Muscle of leg (tissue), 11 donors: ENCODE data around the gene SYNRG. TPM values are rescaled to one million over a fixed set of nuclear protein-coding genes. Genes with fewer than 3 reads are reported as not detected.

Source experiments
- DNase-seq: peaks from one replicate; pipeline ENCODE4 v3.0.0; 2013
- H3K27ac ChIP-seq: one replicate; pipeline ENCODE4 v1.5.1; 2013; ENCODE audit warnings: mild to moderate bottlenecking, low read length, control low read depth
- H3K27me3 ChIP-seq: one replicate; pipeline ENCODE4 v1.6.1; 2013; ENCODE audit warnings: low read length; ENCODE audit not compliant: control insufficient read depth, insufficient read depth
- H3K36me3 ChIP-seq: one replicate; pipeline ENCODE4 v1.6.1; 2013; ENCODE audit warnings: low read length; ENCODE audit not compliant: control insufficient read depth, insufficient read depth
- H3K4me1 ChIP-seq: one replicate; pipeline ENCODE4 v1.6.1; 2013; ENCODE audit warnings: low read length; ENCODE audit not compliant: control insufficient read depth, insufficient read depth
- H3K4me3 ChIP-seq: one replicate; pipeline ENCODE4 v1.5.1; 2013; ENCODE audit warnings: low read length, control low read depth
- H3K9me3 ChIP-seq: replicated peaks from 2 replicates; pipeline ENCODE4 v1.6.1; 2013; ENCODE audit warnings: low read depth, low read length; ENCODE audit not compliant: control insufficient read depth
- WGBS: methylation state at CpG from one replicate; pipeline ENCODE4 v1.1.5; 2013; ENCODE audit warnings: missing lambda C conversion rate; ENCODE audit not compliant: insufficient coverage; 5-methylcytosine and 5-hydroxymethylcytosine counted together
- polyA plus RNA-seq, 8 donors: library from polyadenylated mRNA; unstranded; fragments of 120-200 nt; gene quantifications; one replicate each; pipeline versions ENCODE4 v1.2.1 to v1.2.3, GENCODE V29; 2013; ENCODE audit warnings: inconsistent platforms in 1 of 8, low replicate concordance in 1 of 8; ENCODE audit not compliant: insufficient read length in 8 of 8, insufficient read depth in 1 of 8
- total RNA-seq: library from RNA; stranded (reverse); fragments of 120-200 nt; gene quantifications from one replicate; pipeline ENCODE4 v1.2.4, GENCODE V29; 2013

Gene SYNRG
- total and polyA plus RNA-seq, 9 donors: 14.5 to 27.2 (median 21.2) TPM

- no peaks in the 10 kb centered on the region for H3K9me3 ChIP-seq
- no peak overlapping the region for H3K4me3 ChIP-seq
- peaks cover 20% of the 10 kb centered on the region for H3K36me3 ChIP-seq
- no peak overlapping the region for H3K27ac ChIP-seq
- DNase-seq: no peak
- WGBS: no CpG with 5 or more reads among the region's 2 CpGs
- H3K4me1 ChIP-seq: peaks cover 7% of the 10 kb centered on the region
- no peaks in the 10 kb centered on the region for H3K27me3 ChIP-seq
Measured at GRCh38 chr17:37480427-37480826, 128.8 kb downstream of the SYNRG start.

- Histone ChIP-seq H3K27ac (no peak overlapping the region), H3K27me3 (no peaks in the 10 kb centered on the region), H3K4me3 (no peak overlapping the region), H3K9me3 (no peaks in the 10 kb centered on the region), H3K4me1 (peaks cover 7% of the 10 kb centered on the region), H3K36me3 (peaks cover 25% of the 10 kb centered on the region)
- DNase-seq: no peak
- WGBS: 100% methylated on average over 1 of the region's 1 CpG
Measured at GRCh38 chr17:37479025-37479424, 130.2 kb downstream of the SYNRG start.

- Histone ChIP-seq H3K36me3 (peaks cover 34% of the 10 kb centered on the region), H3K4me3 (no peak overlapping the region), H3K27ac (no peak overlapping the region), H3K4me1 (peaks cover 6% of the 10 kb centered on the region), H3K27me3 (no peaks in the 10 kb centered on the region), H3K9me3 (no peaks in the 10 kb centered on the region)
- DNase-seq: no peak
- 75% methylated on average over 1 of the region's 2 CpGs for WGBS
Measured at GRCh38 chr17:37478187-37478586, 131.0 kb downstream of the SYNRG start.

- Histone ChIP-seq H3K9me3 (no peaks in the 10 kb centered on the region), H3K36me3 (peaks cover 36% of the 10 kb centered on the region), H3K4me3 (no peak overlapping the region), H3K27me3 (no peaks in the 10 kb centered on the region), H3K27ac (no peak overlapping the region), H3K4me1 (peaks cover 3% of the 10 kb centered on the region)
- WGBS: no CpG with 5 or more reads among the region's 4 CpGs
- no peak for DNase-seq
Measured at GRCh38 chr17:37476431-37477120, 132.6 kb downstream of the SYNRG start.

GRCh38 chr17:37475731-37476420, 133.3 kb downstream of the SYNRG start:
- no CpG with 5 or more reads among the region's 1 CpG for WGBS
- H3K27ac ChIP-seq: no peak overlapping the region
- H3K36me3 ChIP-seq: peaks cover 38% of the 10 kb centered on the region
- peaks cover 3% of the 10 kb centered on the region for H3K4me1 ChIP-seq
- no peaks in the 10 kb centered on the region for H3K27me3 ChIP-seq
- H3K9me3 ChIP-seq: no peaks in the 10 kb centered on the region
- H3K4me3 ChIP-seq: no peak overlapping the region
- no peak for DNase-seq

- H3K27ac ChIP-seq: no peak overlapping the region
- DNase-seq: no peak
- no peaks in the 10 kb centered on the region for H3K4me1 ChIP-seq
- peaks cover 42% of the 10 kb centered on the region for H3K36me3 ChIP-seq
- H3K4me3 ChIP-seq: no peak overlapping the region
- no CpG with 5 or more reads among the region's 7 CpGs for WGBS
- no peaks in the 10 kb centered on the region for H3K27me3 ChIP-seq
- H3K9me3 ChIP-seq: no peaks in the 10 kb centered on the region
Measured at GRCh38 chr17:37470181-37470580, 139.0 kb downstream of the SYNRG start.

GRCh38 chr17:37466471-37466870, 142.7 kb downstream of the SYNRG start:
- Histone ChIP-seq H3K4me3 (no peak overlapping the region), H3K9me3 (no peaks in the 10 kb centered on the region), H3K27ac (no peak overlapping the region), H3K36me3 (peaks cover 34% of the 10 kb centered on the region), H3K4me1 (no peaks in the 10 kb centered on the region), H3K27me3 (no peaks in the 10 kb centered on the region)
- no CpG with 5 or more reads among the region's 1 CpG for WGBS
- no peak for DNase-seq

GRCh38 chr17:37465069-37465616, 144.1 kb downstream of the SYNRG start:
- Histone ChIP-seq H3K4me1 (no peaks in the 10 kb centered on the region), H3K27ac (no peak overlapping the region), H3K4me3 (no peak overlapping the region), H3K27me3 (no peaks in the 10 kb centered on the region), H3K9me3 (no peaks in the 10 kb centered on the region), H3K36me3 (peaks cover 35% of the 10 kb centered on the region)
- 86% methylated on average over 5 of the region's 7 CpGs for WGBS
- no peak for DNase-seq
